Lower lobe of right lung (tissue), 2 donors: ENCODE measurements around the gene SPATA32. TPM values are rescaled to one million over a fixed set of nuclear protein-coding genes. Genes with fewer than 3 reads are reported as not detected.
"Not testable (repeated sequence)": the region's sequence is repeated elsewhere in the genome, so short reads cannot be mapped to it uniquely, and the experiment has no call there.

Experiments
- ATAC-seq, 2 donors: fragments of 200-7000 bp; cut with Tn5 transposase; one replicate each; pipeline ENCODE4 v1.9.1; 2020 to 2022; ENCODE audit warnings: mild to moderate bottlenecking in 2 of 2, moderate library complexity in 2 of 2
- DNase-seq: peaks from one replicate; pipeline ENCODE4 v3.0.0-alpha.2; 2020
- H3K27ac ChIP-seq: fragments of 200-600 bp; one replicate; pipeline ENCODE4 v1.8.0; 2022
- H3K27me3 ChIP-seq: fragments of 200-600 bp; one replicate; pipeline ENCODE4 v1.8.0; 2022; ENCODE audit warnings: low read depth
- H3K36me3 ChIP-seq: fragments of 200-600 bp; one replicate; pipeline ENCODE4 v1.8.0; 2022; ENCODE audit warnings: mild to moderate bottlenecking
- H3K4me1 ChIP-seq: fragments of 200-600 bp; one replicate; pipeline ENCODE4 v1.8.0; 2022
- H3K4me3 ChIP-seq: fragments of 200-600 bp; one replicate; pipeline ENCODE4 v1.8.0; 2022; ENCODE audit warnings: mild to moderate bottlenecking
- H3K9me3 ChIP-seq: fragments of 200-600 bp; one replicate; pipeline ENCODE4 v1.8.0; 2022
- CTCF ChIP-seq: fragments of 200-600 bp; IDR thresholded peaks from one replicate; pipeline ENCODE4 v1.8.0; 2022; ENCODE audit warnings: antibody characterized with exemption, mild to moderate bottlenecking
- intact Hi-C: fragments of 100-400 bp; cut with DNase I; formaldehyde crosslinking; loops from one replicate; pipeline ENCODE4 v1.11.0; 2022
- total RNA-seq: library from RNA; stranded (reverse); fragmentation: NEBNext Ultra II Directional; extraction: Animal tissue kit (Norgen Biotek cat#: 25700); gene quantifications from one replicate; pipeline ENCODE4 v1.2.1, GENCODE V29; 2021
- donor health status: DM: no; HTN: yes; CAD: no; lungs with severe emphysema.

The SPATA32 gene
- total RNA-seq, 1 donor from 2014 or later: not detected

- intact Hi-C loops: no loop called here
- Histone ChIP-seq H3K27me3 (no peaks in the 10 kb centered on the region), H3K9me3 (no peaks in the 10 kb centered on the region), H3K36me3 (no peaks in the 10 kb centered on the region), H3K4me3 (no peak overlapping the region), H3K4me1 (peaks cover 80% of the 10 kb centered on the region), H3K27ac (peak overlapping the region; percentile 7)
- ATAC-seq: no peak
- DNase-seq: no peak
- no peak for TF ChIP-seq CTCF
Observed at GRCh38 chr17:45305530-45306087, 43.7 kb upstream of the SPATA32 start.

- ATAC-seq (peak; percentile 13 to 52), DNase-seq (no peak)
- H3K27ac ChIP-seq: peak overlapping the region; percentile 42
- TF ChIP-seq CTCF: no peak
- intact Hi-C loops: no loop called here
- H3K36me3 ChIP-seq: no peaks in the 10 kb centered on the region
- no peaks in the 10 kb centered on the region for H3K27me3 ChIP-seq
- no peak overlapping the region for H3K4me3 ChIP-seq
- H3K4me1 ChIP-seq: peaks cover 80% of the 10 kb centered on the region
- no peaks in the 10 kb centered on the region for H3K9me3 ChIP-seq
Observed at GRCh38 chr17:45302649-45303173, 40.8 kb upstream of the SPATA32 start.

GRCh38 chr17:45302220-45302619 lies 40.3 kb upstream of the SPATA32 start:
- H3K36me3 ChIP-seq, ATAC-seq, H3K4me3 ChIP-seq, DNase-seq, H3K27me3 ChIP-seq, intact Hi-C loops, H3K9me3 ChIP-seq: not testable (repeated sequence)
- Histone ChIP-seq H3K27ac (peak overlapping the region; percentile 25), H3K4me1 (peaks cover 80% of the 10 kb centered on the region)

- no peak for TF ChIP-seq CTCF
- ATAC-seq: no peak
- H3K4me1 ChIP-seq: peaks cover 80% of the 10 kb centered on the region
- no peaks in the 10 kb centered on the region for H3K36me3 ChIP-seq
- no peak for DNase-seq
- no peaks in the 10 kb centered on the region for H3K27me3 ChIP-seq
- intact Hi-C loops: no loop called here
- peak overlapping the region; percentile 25 for H3K27ac ChIP-seq
- no peaks in the 10 kb centered on the region for H3K9me3 ChIP-seq
- H3K4me3 ChIP-seq: no peak overlapping the region
Observed at GRCh38 chr17:45301674-45302073, 39.8 kb upstream of the SPATA32 start.

GRCh38 chr17:45300060-45300751 lies 38.3 kb upstream of the SPATA32 start:
- ATAC-seq (no peak), DNase-seq (no peak)
- Histone ChIP-seq H3K27me3 (no peaks in the 10 kb centered on the region), H3K9me3 (no peaks in the 10 kb centered on the region), H3K27ac (no peak overlapping the region), H3K4me1 (peaks cover 82% of the 10 kb centered on the region), H3K36me3 (no peaks in the 10 kb centered on the region), H3K4me3 (no peak overlapping the region)
- no peak for TF ChIP-seq CTCF
- intact Hi-C loops: no loop called here

- Histone ChIP-seq H3K27ac (peak overlapping the region; percentile 20), H3K4me3 (no peak overlapping the region), H3K9me3 (no peaks in the 10 kb centered on the region), H3K27me3 (no peaks in the 10 kb centered on the region), H3K4me1 (peaks cover 90% of the 10 kb centered on the region), H3K36me3 (no peaks in the 10 kb centered on the region)
- ATAC-seq: no peak
- intact Hi-C loops: no loop called here
- no peak for DNase-seq
- no peak for TF ChIP-seq CTCF
Observed at GRCh38 chr17:45299361-45299760, 37.5 kb upstream of the SPATA32 start.
